IMR-90 (cell line): ENCODE data around the gene DNMT3L. TPM values are rescaled to one million over a fixed set of nuclear protein-coding genes. Genes with fewer than 3 reads are reported as not detected.

ENCODE experiments used
- ATAC-seq: fragments of 200-7000 bp; cut with Tn5 transposase; 2 replicates; pipeline ENCODE4 v1.9.1; 2020; ENCODE audit warnings: low read depth, mild to moderate bottlenecking, moderate library complexity
- BruUV-seq: library from RNA; stranded (reverse); fragments of 400-500 nt; replicated peaks from 2 replicates; lab custom pipeline; 2021; lab: Mats Ljungman, UMichigan
- CTCF ChIA-PET: fragments of 300-600 bp; formaldehyde crosslinking; extraction: SDS; loops from one replicate; lab custom pipeline; 2021; ENCODE audit warnings: antibody characterized with exemption; lab: Yijun Ruan, JAX
- POLR2A ChIA-PET: fragments of 300-600 bp; sonication (Branson Sonifier 250); formaldehyde crosslinking; loops from one replicate; lab custom pipeline; 2022; ENCODE audit warnings: antibody characterized with exemption; ENCODE audit not compliant: unreplicated experiment; lab: Charles Lee
- DNase-seq: peaks from one replicate; pipeline ENCODE4 v3.0.0; 2013
- H2AFZ ChIP-seq: replicated peaks from 2 replicates; pipeline ENCODE3; 2013; ENCODE audit warnings: low read length, mild to moderate bottlenecking; ENCODE audit not compliant: poor library complexity
- H2AK5ac ChIP-seq: 2 replicates; pipeline ENCODE4 v1.6.1; 2013; ENCODE audit warnings: low read depth, low read length, inconsistent platforms
- H2AK9ac ChIP-seq: replicated peaks from 2 replicates; pipeline ENCODE3; 2013; ENCODE audit warnings: mild to moderate bottlenecking, low read depth, low read length, moderate library complexity; ENCODE audit not compliant: poor library complexity
- H2BK120ac ChIP-seq: 2 replicates; pipeline ENCODE4 v1.6.1; 2013; ENCODE audit warnings: low read depth, low read length, inconsistent platforms
- H2BK15ac ChIP-seq: 3 replicates; pipeline ENCODE4 v1.6.1; 2013; ENCODE audit warnings: low read depth, low read length, inconsistent platforms
- H2BK20ac ChIP-seq: 2 replicates; pipeline ENCODE4 v1.6.1; 2013; ENCODE audit warnings: low read depth, mild to moderate bottlenecking, inconsistent platforms, low read length, moderate library complexity
- H2BK5ac ChIP-seq: 2 replicates; pipeline ENCODE4 v1.6.1; 2013; ENCODE audit warnings: mild to moderate bottlenecking, low read depth, low read length, inconsistent platforms; ENCODE audit not compliant: poor library complexity, severe bottlenecking
- H3K14ac ChIP-seq: replicated peaks from 2 replicates; pipeline ENCODE4 v1.6.1; 2013; ENCODE audit warnings: low read depth, low read length, inconsistent platforms
- H3K18ac ChIP-seq: 2 replicates; pipeline ENCODE4 v1.6.1; 2013; ENCODE audit warnings: low read depth, low read length, control low read depth
- H3K23ac ChIP-seq: 2 replicates; pipeline ENCODE4 v1.6.1; 2013; ENCODE audit warnings: low read depth, low read length, inconsistent platforms
- H3K27ac ChIP-seq: 2 replicates; pipeline ENCODE4 v1.5.1; 2013; ENCODE audit warnings: mild to moderate bottlenecking, control low read depth, low read length; ENCODE audit not compliant: insufficient read depth
- H3K27me3 ChIP-seq: 2 replicates; pipeline ENCODE4 v1.6.1; 2013; ENCODE audit warnings: low read length; ENCODE audit not compliant: control insufficient read depth, insufficient read depth
- H3K36me3 ChIP-seq: 2 replicates; pipeline ENCODE4 v1.6.1; 2013; ENCODE audit warnings: low read length, mixed read lengths; ENCODE audit not compliant: control insufficient read depth, insufficient read depth
- H3K4ac ChIP-seq: 2 replicates; pipeline ENCODE4 v1.6.1; 2013; ENCODE audit warnings: low read depth, low read length, inconsistent platforms
- H3K4me1 ChIP-seq: 2 replicates; pipeline ENCODE4 v1.6.1; 2013; ENCODE audit warnings: low read length, mixed read lengths; ENCODE audit not compliant: control insufficient read depth, insufficient read depth
- H3K4me2 ChIP-seq: 2 replicates; pipeline ENCODE4 v1.6.1; 2013; ENCODE audit warnings: low read depth, mild to moderate bottlenecking, control low read depth, low read length, moderate library complexity
- H3K4me3 ChIP-seq: 2 replicates; pipeline ENCODE4 v1.5.1; 2013; ENCODE audit warnings: low read depth, mild to moderate bottlenecking, control low read depth, low read length, moderate library complexity; ENCODE audit not compliant: insufficient read depth
- H3K56ac ChIP-seq: 2 replicates; pipeline ENCODE4 v1.6.1; 2013; ENCODE audit warnings: low read length, inconsistent platforms; ENCODE audit not compliant: insufficient read depth; ENCODE audit errors: extremely low read depth
- H3K79me1 ChIP-seq, 2 experiments: 2 replicates each; pipeline ENCODE4 v1.6.1; 2013; ENCODE audit warnings: low read length in 2 of 2, inconsistent platforms in 1 of 2, low read depth in 1 of 2
- H3K9ac ChIP-seq: 2 replicates; pipeline ENCODE4 v1.6.1; 2013; ENCODE audit warnings: low read depth, low read length, control low read depth
- H3K9me1 ChIP-seq: 2 replicates; pipeline ENCODE4 v1.6.1; 2013; ENCODE audit warnings: low read length, inconsistent platforms; ENCODE audit not compliant: insufficient read depth
- H3K9me3 ChIP-seq: 2 replicates; pipeline ENCODE4 v1.6.1; 2013; ENCODE audit warnings: low read length; ENCODE audit not compliant: control insufficient read depth, insufficient read depth
- H4K20me1 ChIP-seq: 2 replicates; pipeline ENCODE4 v1.6.1; 2013; ENCODE audit warnings: low read length, inconsistent platforms; ENCODE audit not compliant: insufficient read depth
- H4K5ac ChIP-seq: 2 replicates; pipeline ENCODE4 v1.6.1; 2013; ENCODE audit warnings: mild to moderate bottlenecking, low read depth, low read length, control low read depth
- H4K8ac ChIP-seq, 2 experiments: 2 replicates each; pipeline ENCODE4 v1.6.1; 2013; ENCODE audit warnings: low read depth in 2 of 2, low read length in 2 of 2, control low read depth in 1 of 2, inconsistent platforms in 1 of 2
- H4K91ac ChIP-seq: 2 replicates; pipeline ENCODE4 v1.6.1; 2013; ENCODE audit warnings: low read depth, low read length, inconsistent platforms; ENCODE audit not compliant: insufficient read depth
- CEBPB ChIP-seq: IDR thresholded peaks from 2 replicates; pipeline ENCODE4 v1.6.1; 2012; ENCODE audit warnings: low read depth, low read length, improper control_type of control experiment
- CTCF ChIP-seq: conservative IDR thresholded peaks from 2 replicates; pipeline ENCODE4 v1.5.1; 2012; ENCODE audit warnings: mild to moderate bottlenecking, low read depth, low read length, improper control_type of control experiment
- FOS ChIP-seq: fragments of 150-350 bp; IDR thresholded peaks from 2 replicates; pipeline ENCODE4 v1.6.1; 2016; ENCODE audit warnings: low read depth, low read length
- MAZ ChIP-seq: IDR thresholded peaks from 2 replicates; pipeline ENCODE4 v1.6.1; 2012; ENCODE audit warnings: low read depth, mild to moderate bottlenecking, low read length, improper control_type of control experiment, moderate library complexity, borderline replicate concordance
- MXI1 ChIP-seq: IDR thresholded peaks from 2 replicates; pipeline ENCODE4 v1.6.1; 2012; ENCODE audit warnings: low read depth, mild to moderate bottlenecking, low read length, moderate library complexity, borderline replicate concordance
- POLR2A ChIP-seq: IDR thresholded peaks from 2 replicates; pipeline ENCODE4 v1.6.1; 2012; ENCODE audit warnings: mild to moderate bottlenecking, low read depth, low read length
- RAD21 ChIP-seq: IDR thresholded peaks from 2 replicates; pipeline ENCODE4 v1.6.1; 2012; ENCODE audit warnings: low read length, improper control_type of control experiment
- RFX5 ChIP-seq: IDR thresholded peaks from 2 replicates; pipeline ENCODE4 v1.8.0; 2012; ENCODE audit warnings: low read depth, mild to moderate bottlenecking, low read length, moderate library complexity
- WGBS, 2 experiments: methylation state at CpG; one replicate each; pipeline versions ENCODE4 v1.1.5 to v1.1.7; 2013; ENCODE audit warnings: missing lambda C conversion rate in 2 of 2; ENCODE audit not compliant: insufficient read length in 1 of 2; ENCODE audit errors: extremely low coverage in 2 of 2; 5-methylcytosine and 5-hydroxymethylcytosine counted together
- dilution Hi-C: fragments of 300-500 bp; cut with HindIII; formaldehyde crosslinking; loops from one replicate; pipeline ENCODE4 v1.14.3; 2018; ENCODE audit warnings: low sequenced_read_pairs; ENCODE audit not compliant: unreplicated experiment
- in situ Hi-C: fragments of 300-500 bp; cut with MboI; formaldehyde crosslinking; loops from 3 replicates; pipeline ENCODE4 v1.14.3; 2019; ENCODE audit warnings: low sequenced_read_pairs, inconsistent platforms, mixed read lengths
- intact Hi-C: fragments of 100-400 bp; cut with micrococcal nuclease; formaldehyde crosslinking; loops from 2 replicates; pipeline ENCODE4 v1.10.0; 2022
- polyA plus RNA-seq, 3 experiments: library from polyadenylated mRNA; depleted of rRNA; stranded (reverse); fragments of >200 nt; gene quantifications; 2 replicates each; pipeline ENCODE4 v1.2.3, GENCODE V29; 2012; ENCODE audit warnings: low replicate concordance in 1 of 3
- total RNA-seq: library from RNA; depleted of rRNA; stranded (reverse); fragments of >200 nt; gene quantifications from 2 replicates; pipeline ENCODE4 v1.2.3, GENCODE V29; 2012

Gene DNMT3L
- total and polyA plus RNA-seq, 2 of the 4 experiments (the other 2 are of a cell fraction): not detected

- no peak overlapping the region for H3K4me3 ChIP-seq
- H4K91ac ChIP-seq: no peak overlapping the region
- ATAC-seq (no peak), DNase-seq (no peak)
- CTCF ChIA-PET: no interaction called here
- no peak overlapping the region for H3K4ac ChIP-seq
- no peak overlapping the region for H3K56ac ChIP-seq
- no peaks in the 10 kb centered on the region for H3K9me1 ChIP-seq
- no peak overlapping the region for H3K9ac ChIP-seq
- POLR2A ChIA-PET: no interaction called here
- BruUV-seq: no TSS peak
- no peaks in the 10 kb centered on the region for H3K4me1 ChIP-seq
- in situ Hi-C loops (no loop called here), dilution Hi-C loops (no loop called here), intact Hi-C loops (no loop called here)
- H2AK5ac ChIP-seq: no peak overlapping the region
- 26% methylated on average over 3 of the region's 8 CpGs; no CpG with 5 or more reads in 1 of the 2 experiments for WGBS, 2 experiments
- H3K79me1 ChIP-seq: no peaks in the 10 kb centered on the region
- no peak overlapping the region for H2BK120ac ChIP-seq
- H3K23ac ChIP-seq: no peak overlapping the region
- peaks cover 8% of the 10 kb centered on the region; the same call in 1 of the 2 replicates for H3K27me3 ChIP-seq
- no peak overlapping the region for H4K5ac ChIP-seq
- no peak overlapping the region for H2BK20ac ChIP-seq
- H4K20me1 ChIP-seq: no peaks in the 10 kb centered on the region
- no peak overlapping the region for H3K18ac ChIP-seq
- H2BK15ac ChIP-seq: no peak overlapping the region
- no peaks in the 10 kb centered on the region for H3K36me3 ChIP-seq
- no peak overlapping the region for H4K8ac ChIP-seq
- no peaks in the 10 kb centered on the region for H3K9me3 ChIP-seq
- H2BK5ac ChIP-seq: no peak overlapping the region
- no peak overlapping the region for H3K4me2 ChIP-seq
- H2AK9ac ChIP-seq: no peak overlapping the region
- no peak for TF ChIP-seq RAD21
- TF ChIP-seq FOS: no peak
- TF ChIP-seq CTCF: no peak
- TF ChIP-seq MXI1: no peak
- no peak for TF ChIP-seq RFX5
- TF ChIP-seq CEBPB: no peak
- TF ChIP-seq MAZ: no peak
- no peak for TF ChIP-seq POLR2A
- H2AFZ ChIP-seq: no peak overlapping the region
- no peak overlapping the region for H3K27ac ChIP-seq
- H3K14ac ChIP-seq: no peak overlapping the region
Observed at GRCh38 chr21:44269090-44269489, 7.4 kb upstream of the DNMT3L start.
